HG02571 (cell line): Measurements from ENCODE around the gene SEH1L.
"Not testable (repeated sequence)": the region's sequence is repeated elsewhere in the genome, so short reads cannot be mapped to it uniquely, and the experiment has no call there.

Experiments used
- ATAC-seq: cut with Tn5 transposase; IDR thresholded peaks from one replicate; pipeline ENCODE4 v1.9.1; 2021; ENCODE audit warnings: mild to moderate bottlenecking, moderate library complexity; ENCODE audit not compliant: unreplicated experiment

Gene SEH1L

GRCh38 chr18:12943215-12943614, 4.6 kb upstream of the SEH1L start:
- no peak for ATAC-seq

GRCh38 chr18:12944709-12945108, 3.1 kb upstream of the SEH1L start:
- ATAC-seq: no peak

GRCh38 chr18:12946549-12947284, 1.1 kb upstream of the SEH1L start:
- peak; percentile 3 for ATAC-seq

GRCh38 chr18:12948050-12948804, 416 bp downstream of the SEH1L start:
- peak; percentile 69 for ATAC-seq

- no peak for ATAC-seq
These were observed 10.7 kb downstream of the SEH1L start for GRCh38 chr18:12958478-12958877.

- ATAC-seq: no peak
These were observed 12.6 kb downstream of the SEH1L start for GRCh38 chr18:12960395-12960794.

- no peak for ATAC-seq
These were observed 13.1 kb downstream of the SEH1L start for GRCh38 chr18:12960853-12961397.

- ATAC-seq: no peak
These were observed 15.3 kb downstream of the SEH1L start for GRCh38 chr18:12963069-12963468.

- no peak for ATAC-seq
These were observed 20.3 kb downstream of the SEH1L start for GRCh38 chr18:12968115-12968514.

- no peak for ATAC-seq
These were observed 20.8 kb downstream of the SEH1L start for GRCh38 chr18:12968619-12969018.

GRCh38 chr18:12973562-12974213, 25.9 kb downstream of the SEH1L start:
- no peak for ATAC-seq

- ATAC-seq: no peak
These were observed 27.7 kb downstream of the SEH1L start for GRCh38 chr18:12975488-12975887.

- no peak for ATAC-seq
These were observed 28.5 kb downstream of the SEH1L start for GRCh38 chr18:12976305-12976704.

GRCh38 chr18:12980065-12980464, 32.3 kb downstream of the SEH1L start:
- ATAC-seq: not testable (repeated sequence)

- ATAC-seq: no peak
These were observed 41.7 kb downstream of the SEH1L start for GRCh38 chr18:12989397-12990122.

- no peak for ATAC-seq
These were observed 42.3 kb downstream of the SEH1L start for GRCh38 chr18:12990123-12990475.

GRCh38 chr18:12990641-12990966, 42.8 kb downstream of the SEH1L start:
- ATAC-seq: no peak

GRCh38 chr18:12990967-12991820, 43.4 kb downstream of the SEH1L start, which contains the start of gene CEP192:
TSS of gene CEP192 (plus strand) at chr18:12991362. CDS start at chr18:12999425, 8,063 bp downstream.
- peak; percentile 90 for ATAC-seq

- ATAC-seq: no peak
These were observed 44.0 kb downstream of the SEH1L start for GRCh38 chr18:12991821-12992179.

- ATAC-seq: no peak
These were observed 45.6 kb downstream of the SEH1L start for GRCh38 chr18:12993439-12993838.
